ENCODE results near the gene ZBTB20. TPM values are rescaled to one million over a fixed set of nuclear protein-coding genes. Genes with fewer than 3 reads are reported as not detected.

The ZBTB20 gene
- total RNA-seq, 4 donors from 2014 or later = 46.1 to 102 (median 81.9) TPM

DNA sequence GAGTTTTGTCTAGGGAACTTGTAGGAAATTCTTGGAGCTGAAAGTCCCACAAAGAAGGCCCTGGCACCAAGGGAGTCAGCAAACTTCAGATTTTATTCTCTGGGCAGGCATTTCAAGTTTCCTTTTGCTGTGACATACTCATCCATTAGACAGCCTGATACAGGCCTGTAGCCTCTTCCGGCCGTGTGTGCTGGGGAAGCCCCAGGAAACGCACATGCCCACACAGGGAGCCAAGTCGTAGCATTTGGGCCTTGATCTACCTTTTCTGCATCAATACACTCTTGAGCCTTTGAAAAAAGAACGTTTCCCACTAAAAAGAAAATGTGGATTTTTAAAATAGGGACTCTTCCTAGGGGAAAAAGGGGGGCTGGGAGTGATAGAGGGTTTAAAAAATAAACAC lies 838.3 kb downstream of the ZBTB20 start:
- TF ChIP-seq, protein P1, sequence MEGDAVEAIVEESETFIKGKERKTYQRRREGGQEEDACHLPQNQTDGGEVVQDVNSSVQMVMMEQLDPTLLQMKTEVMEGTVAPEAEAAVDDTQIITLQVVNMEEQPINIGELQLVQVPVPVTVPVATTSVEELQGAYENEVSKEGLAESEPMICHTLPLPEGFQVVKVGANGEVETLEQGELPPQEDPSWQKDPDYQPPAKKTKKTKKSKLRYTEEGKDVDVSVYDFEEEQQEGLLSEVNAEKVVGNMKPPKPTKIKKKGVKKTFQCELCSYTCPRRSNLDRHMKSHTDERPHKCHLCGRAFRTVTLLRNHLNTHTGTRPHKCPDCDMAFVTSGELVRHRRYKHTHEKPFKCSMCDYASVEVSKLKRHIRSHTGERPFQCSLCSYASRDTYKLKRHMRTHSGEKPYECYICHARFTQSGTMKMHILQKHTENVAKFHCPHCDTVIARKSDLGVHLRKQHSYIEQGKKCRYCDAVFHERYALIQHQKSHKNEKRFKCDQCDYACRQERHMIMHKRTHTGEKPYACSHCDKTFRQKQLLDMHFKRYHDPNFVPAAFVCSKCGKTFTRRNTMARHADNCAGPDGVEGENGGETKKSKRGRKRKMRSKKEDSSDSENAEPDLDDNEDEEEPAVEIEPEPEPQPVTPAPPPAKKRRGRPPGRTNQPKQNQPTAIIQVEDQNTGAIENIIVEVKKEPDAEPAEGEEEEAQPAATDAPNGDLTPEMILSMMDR (IDR thresholded peaks at IDR 0.05) = no peak

DNA sequence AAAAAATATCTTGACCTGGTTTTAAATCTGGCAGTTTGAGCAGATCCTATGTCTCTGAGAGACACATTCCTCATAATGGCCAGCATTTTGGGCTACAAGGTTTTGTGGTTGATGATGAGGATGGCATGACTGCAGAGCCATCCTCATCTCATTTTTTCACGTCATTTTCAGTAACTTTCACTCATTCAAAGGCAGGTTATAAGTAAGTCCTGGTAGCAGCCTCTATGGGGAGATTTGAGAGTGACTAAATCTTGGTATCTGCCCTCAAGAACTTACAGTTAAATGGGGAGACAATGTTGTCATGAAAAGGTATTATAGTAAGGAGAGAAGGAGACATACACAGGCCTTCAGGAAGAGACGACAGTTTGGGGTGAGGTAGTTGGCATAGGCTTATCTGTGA lies 838.7 kb downstream of the ZBTB20 start:
- TF ChIP-seq, protein P1 (IDR thresholded peaks at IDR 0.05) = no peak
- ATAC-seq (ENCODE audit: low FRiP score) (no peak), DNase-seq (ENCODE audit: low spot score) (no peak)

More for the DNA sequence above, 838.3 kb downstream of the ZBTB20 start:
- ATAC-seq (ENCODE audit: low FRiP score) (no peak), DNase-seq (ENCODE audit: low spot score) (no peak)

DNA sequence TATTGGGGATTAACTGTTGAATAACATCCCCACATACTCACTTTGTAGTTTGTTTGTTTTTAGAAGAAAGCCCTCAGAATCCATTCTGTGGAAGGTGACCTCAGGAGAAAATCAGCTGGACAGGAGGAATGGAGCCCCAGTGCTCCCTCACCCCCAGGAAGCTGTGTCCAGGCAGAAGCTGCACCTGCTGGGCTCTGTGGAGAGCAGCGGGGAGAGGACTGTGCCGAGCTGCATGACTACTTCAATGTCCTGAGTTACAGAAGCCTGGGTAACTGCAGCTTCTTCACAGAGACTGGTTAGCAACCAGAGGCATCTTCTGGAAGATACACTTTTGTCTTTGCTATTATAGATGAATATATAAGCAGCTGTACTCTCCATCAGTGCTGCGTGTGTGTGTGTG lies 839.3 kb downstream of the ZBTB20 start:
- DNase-seq (ENCODE audit: low spot score) (no peak), ATAC-seq (ENCODE audit: low FRiP score) (no peak)
- TF ChIP-seq, protein P1 (IDR thresholded peaks at IDR 0.05) = no peak

DNA sequence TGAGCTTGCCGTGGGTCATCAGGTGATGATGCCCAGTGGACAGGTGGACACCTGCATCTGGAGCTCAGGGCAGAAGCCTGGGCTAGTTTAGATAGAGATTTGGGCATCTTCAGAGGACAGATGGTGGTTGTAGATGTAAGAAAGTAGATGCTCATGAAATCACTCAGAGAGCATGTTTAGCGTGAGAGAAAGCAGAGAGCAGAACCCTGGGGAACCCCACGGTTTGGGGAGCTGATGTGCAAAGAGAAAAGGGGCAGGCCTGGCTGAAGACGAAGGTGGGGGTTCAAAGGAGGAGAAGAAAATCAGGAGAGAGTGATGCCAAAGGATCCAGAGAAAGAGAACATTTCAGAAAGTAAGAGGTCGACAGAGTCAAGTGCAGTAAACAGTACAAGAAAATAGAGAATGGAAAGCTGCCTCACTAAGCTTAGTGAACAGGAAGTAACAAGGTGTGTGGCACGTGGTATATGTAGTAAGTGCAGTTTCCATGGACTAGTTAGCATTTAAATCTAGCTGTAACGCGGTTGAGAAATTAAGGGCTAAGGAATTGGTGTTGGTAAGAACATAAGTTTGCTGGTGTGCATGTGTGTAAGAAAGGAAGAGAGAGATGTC lies 839.8 kb downstream of the ZBTB20 start:
- ATAC-seq (ENCODE audit: low FRiP score) = no peak
- TF ChIP-seq, protein P1 (IDR thresholded peaks at IDR 0.05) = no peak
- DNase-seq (ENCODE audit: low spot score) = no peak

DNA sequence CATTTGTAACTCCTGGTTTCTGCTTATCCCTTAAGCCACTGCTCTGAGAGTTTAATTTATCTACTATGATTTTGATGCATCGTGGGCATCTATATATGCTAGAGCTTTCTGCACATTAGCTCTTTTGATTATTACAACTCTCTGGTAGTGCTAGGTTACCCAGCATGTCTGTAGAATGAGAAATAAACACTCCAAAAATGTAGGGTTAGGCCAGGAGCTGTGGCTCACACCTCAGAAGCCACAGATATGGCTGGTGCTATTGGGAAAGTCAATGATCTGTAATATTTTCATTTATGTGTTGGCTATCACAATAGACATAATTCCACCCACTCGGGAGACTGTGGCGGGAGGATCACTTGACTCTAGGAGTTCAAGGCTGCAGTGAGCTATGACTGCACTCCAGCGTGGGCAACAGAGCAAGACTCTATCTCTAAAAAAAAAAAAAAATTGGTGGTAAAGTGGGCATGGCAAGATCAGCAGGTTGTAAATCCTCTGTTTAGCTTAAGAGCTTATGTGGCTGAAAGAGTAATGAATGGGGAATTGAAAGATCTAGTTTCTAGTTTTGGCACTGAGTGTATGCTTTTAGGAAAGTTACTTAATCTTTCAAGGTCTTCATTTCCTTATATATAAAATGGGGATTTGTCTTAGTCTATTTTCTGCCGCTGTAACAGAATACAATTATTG lies 847.0 kb downstream of the ZBTB20 start:
- no peak for ATAC-seq (ENCODE audit: low FRiP score)

DNA sequence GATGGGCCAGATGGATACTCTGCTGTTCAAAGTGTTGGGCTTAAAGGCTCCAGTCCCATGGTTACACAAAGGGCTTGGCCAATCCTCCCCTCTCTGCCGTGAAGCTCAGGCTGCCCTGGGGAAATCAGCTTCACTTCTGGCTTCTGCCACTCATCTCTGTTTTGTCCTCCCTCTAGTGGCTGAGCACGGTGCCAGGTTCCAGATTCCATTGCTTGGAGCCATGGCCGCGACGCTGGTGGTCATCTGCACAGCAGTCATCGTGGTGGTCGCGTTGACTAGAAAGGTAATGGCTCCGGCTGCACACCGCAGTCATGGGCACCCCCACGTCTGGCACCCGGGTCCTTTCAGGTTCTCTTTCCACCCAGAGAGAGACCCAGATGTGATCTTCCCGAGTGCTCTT lies 847.7 kb downstream of the ZBTB20 start:
- ATAC-seq (ENCODE audit: low FRiP score) = no peak

More for the DNA sequence above, 847.0 kb downstream of the ZBTB20 start:
- TF ChIP-seq, protein P1 (IDR thresholded peaks at IDR 0.05) = no peak
- no peak for DNase-seq (ENCODE audit: low spot score)

More for the DNA sequence above, 847.7 kb downstream of the ZBTB20 start:
- TF ChIP-seq, protein P1 (IDR thresholded peaks at IDR 0.05) = no peak
- no peak for DNase-seq (ENCODE audit: low spot score)

Data from omental fat pad (tissue), 4 donors.